Esophagus muscularis mucosa (tissue), 4 donors: ENCODE results near the gene LRRN2. TPM values are rescaled to one million over a fixed set of nuclear protein-coding genes. Genes with fewer than 3 reads are reported as not detected.

ENCODE experiments used
- DNase-seq: peaks from one replicate; pipeline ENCODE4 v3.0.0-alpha.2; 2017; ENCODE audit errors: extremely low spot score
- H3K27ac ChIP-seq, 4 donors: fragments of 200-600 bp; sonication (generic); replicated peaks in 1 of 4; 1 replicate in 3 of 4; 2 replicates in 1 of 4; pipeline ENCODE4 v1.5.1; 2016 to 2019; ENCODE audit warnings: mild to moderate bottlenecking in 1 of 4
- H3K27me3 ChIP-seq, 4 donors: fragments of 200-600 bp; sonication (generic); one replicate each; pipeline versions ENCODE4 v1.5.1 to v1.6.0; 2016 to 2019
- H3K36me3 ChIP-seq, 4 donors: fragments of 200-600 bp; sonication (generic); one replicate each; pipeline ENCODE4 v1.5.1; 2016 to 2019
- H3K4me1 ChIP-seq, 4 donors: fragments of 200-600 bp; sonication (generic); one replicate each; pipeline ENCODE4 v1.5.1; 2016 to 2019
- H3K4me3 ChIP-seq, 4 donors: fragments of 200-600 bp; sonication (generic); 1 replicate in 2 of 4; 2 replicates in 2 of 4; pipeline ENCODE4 v1.5.1; 2016 to 2019; ENCODE audit warnings: mild to moderate bottlenecking in 4 of 4, moderate library complexity in 1 of 4
- H3K9me3 ChIP-seq, 4 donors: fragments of 200-600 bp; sonication (generic); 1 replicate in 3 of 4; 2 replicates in 1 of 4; pipeline ENCODE4 v1.5.1; 2016 to 2019
- EP300 ChIP-seq: sonication (generic); formaldehyde crosslinking; IDR thresholded peaks from one replicate; pipeline ENCODE4 v1.6.1; 2017; ENCODE audit warnings: antibody characterized with exemption
- POLR2A ChIP-seq: fragments of 450-650 bp; IDR thresholded peaks from one replicate; pipeline ENCODE4 v1.6.1; 2017; ENCODE audit warnings: antibody characterized with exemption, moderate library complexity, mild to moderate bottlenecking, low read depth
- POLR2AphosphoS5 ChIP-seq, 2 donors: sonication (generic); formaldehyde crosslinking; IDR thresholded peaks; one replicate each; pipeline ENCODE4 v1.6.1; 2017; ENCODE audit warnings: antibody characterized with exemption in 2 of 2
- WGBS: methylation state at CpG from one replicate; pipeline ENCODE4 v1.1.5; 2018; 5-methylcytosine and 5-hydroxymethylcytosine counted together
- intact Hi-C: fragments of 100-400 bp; cut with DNase I; formaldehyde crosslinking; loops from one replicate; pipeline ENCODE4 v1.15.1; 2023
- total RNA-seq, 4 donors: library from RNA; depleted of rRNA; stranded (reverse); fragments of >200 nt; gene quantifications; one replicate each; pipeline versions ENCODE4 v1.1.0 to v1.2.1, GENCODE V29; 2016
- TF ChIP-seq, protein P1 (sequence below), 3 experiments: fragments of 200-600 bp in 2 of 3; fragments of 450-650 bp in 1 of 3; sonication (generic) in 2 of 3; IDR thresholded peaks; one replicate each; pipeline ENCODE4 v1.5.1; 2017 to 2019; ENCODE audit warnings: antibody characterized with exemption in 3 of 3, mild to moderate bottlenecking in 2 of 3, moderate library complexity in 1 of 3

LRRN2 gene
- total RNA-seq = 10 to 100 TPM in 1 of 4 donors, 1 to 10 TPM in 3; 3.6 to 15.2 (median 5.0) TPM

- DNase-seq = no peak
- Histone ChIP-seq H3K27me3 (peaks cover 0 to 5% (median 0%) of the 10 kb centered on the region in 4 donors), H3K4me1 (peaks cover 16 to 36% (median 32%) of the 10 kb centered on the region in 4 donors), H3K4me3 (peak within 1 kb of the TSS; percentile 63 to 80 (median 73)), H3K9me3 (no peaks in the 10 kb centered on the region), H3K36me3 (no peaks in the 10 kb centered on the region), H3K27ac (peak within 1 kb of the TSS; percentile 63 to 74 (median 66))
- TF ChIP-seq POLR2A (no peak), EP300 (no peak), POLR2AphosphoS5 (IDR thresholded peaks at IDR 0.05) (no peak)
- TF ChIP-seq, protein P1, sequence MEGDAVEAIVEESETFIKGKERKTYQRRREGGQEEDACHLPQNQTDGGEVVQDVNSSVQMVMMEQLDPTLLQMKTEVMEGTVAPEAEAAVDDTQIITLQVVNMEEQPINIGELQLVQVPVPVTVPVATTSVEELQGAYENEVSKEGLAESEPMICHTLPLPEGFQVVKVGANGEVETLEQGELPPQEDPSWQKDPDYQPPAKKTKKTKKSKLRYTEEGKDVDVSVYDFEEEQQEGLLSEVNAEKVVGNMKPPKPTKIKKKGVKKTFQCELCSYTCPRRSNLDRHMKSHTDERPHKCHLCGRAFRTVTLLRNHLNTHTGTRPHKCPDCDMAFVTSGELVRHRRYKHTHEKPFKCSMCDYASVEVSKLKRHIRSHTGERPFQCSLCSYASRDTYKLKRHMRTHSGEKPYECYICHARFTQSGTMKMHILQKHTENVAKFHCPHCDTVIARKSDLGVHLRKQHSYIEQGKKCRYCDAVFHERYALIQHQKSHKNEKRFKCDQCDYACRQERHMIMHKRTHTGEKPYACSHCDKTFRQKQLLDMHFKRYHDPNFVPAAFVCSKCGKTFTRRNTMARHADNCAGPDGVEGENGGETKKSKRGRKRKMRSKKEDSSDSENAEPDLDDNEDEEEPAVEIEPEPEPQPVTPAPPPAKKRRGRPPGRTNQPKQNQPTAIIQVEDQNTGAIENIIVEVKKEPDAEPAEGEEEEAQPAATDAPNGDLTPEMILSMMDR (IDR thresholded peaks at IDR 0.05) = no peak
- intact Hi-C loops = no loop called here
- WGBS = 3% methylated on average over 12 of the region's 84 CpGs
Observed at GRCh38 chr1:204685236-204686006, at the start of gene LRRN2. TSS of gene LRRN2 (minus strand) at chr1:204685738. CDS start at chr1:204619992, 65,746 bp downstream.

DNA sequence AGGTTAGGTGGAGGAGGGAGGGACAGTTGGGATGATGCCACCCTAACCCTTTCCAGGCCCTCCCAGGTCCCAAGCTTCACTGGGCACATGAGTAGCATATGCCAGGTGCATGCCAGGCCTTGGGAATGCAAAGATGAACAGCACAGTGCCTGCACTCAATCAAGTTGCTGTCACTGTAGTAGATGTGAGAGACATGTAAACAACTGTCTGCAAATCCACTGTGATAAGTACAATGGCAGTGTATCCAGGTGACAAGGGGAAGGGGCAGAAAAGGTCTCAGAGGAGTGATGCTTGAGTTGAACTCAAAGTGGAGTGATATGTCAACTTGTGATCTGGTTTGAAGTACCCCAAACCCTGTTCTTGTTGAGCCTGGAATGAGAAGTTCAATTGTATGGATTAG lies 49.5 kb upstream of the LRRN2 start:
- intact Hi-C loops = no loop called here
- TF ChIP-seq POLR2AphosphoS5 (IDR thresholded peaks at IDR 0.05) = no peak
- TF ChIP-seq, protein P1 (IDR thresholded peaks at IDR 0.05) = no peak
- TF ChIP-seq POLR2A = no peak
- no peak for TF ChIP-seq EP300

DNA sequence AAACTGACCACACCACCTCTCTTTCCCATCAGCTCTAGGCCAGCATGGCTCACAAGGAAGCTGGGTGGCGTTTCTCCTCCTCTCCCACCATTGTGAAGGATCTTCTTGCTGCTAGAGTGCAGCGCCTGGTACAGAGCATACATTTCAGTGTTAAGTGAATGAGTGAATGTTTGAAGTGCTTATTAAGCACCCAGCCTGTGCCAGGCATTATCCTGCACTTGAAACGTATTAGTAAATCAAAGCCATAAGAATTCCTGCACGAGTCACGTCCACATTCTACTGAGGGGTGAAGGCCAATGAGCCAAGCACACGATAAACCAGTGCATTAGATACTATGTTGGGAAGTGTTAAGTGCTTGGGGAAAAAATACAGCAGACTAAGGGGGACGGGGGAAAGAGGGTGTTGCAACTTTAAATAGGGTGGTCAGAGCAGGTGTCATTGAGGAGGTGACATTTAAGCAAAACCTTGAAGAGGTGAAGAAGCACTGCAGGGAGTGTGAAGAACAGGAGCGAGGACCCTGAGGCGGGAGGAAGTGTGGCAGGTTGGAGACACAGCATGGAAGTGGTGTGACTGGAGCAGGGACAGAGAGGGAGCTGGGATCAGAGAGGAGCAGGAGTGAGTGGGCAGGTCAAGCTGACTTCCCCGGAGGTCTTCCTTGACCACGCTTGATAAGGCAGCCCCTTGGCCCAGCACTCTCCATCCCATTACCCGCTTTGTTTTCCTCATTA lies 48.5 kb upstream of the LRRN2 start:
- intact Hi-C loops = no loop called here
- TF ChIP-seq POLR2A (no peak), EP300 (no peak)
- no peaks in the 10 kb centered on the region for H3K36me3 ChIP-seq
- H3K9me3 ChIP-seq = peaks cover 0 to 16% (median 3%) of the 10 kb centered on the region in 4 donors
- H3K27me3 ChIP-seq = peaks cover 0 to 8% (median 0%) of the 10 kb centered on the region in 4 donors
- no peak overlapping the region for H3K4me3 ChIP-seq
- H3K4me1 ChIP-seq = no peaks in the 10 kb centered on the region
- no peak overlapping the region for H3K27ac ChIP-seq
- WGBS = 74% methylated on average over 12 of the region's 12 CpGs
- DNase-seq = no peak

More for the DNA sequence above, 49.5 kb upstream of the LRRN2 start:
- DNase-seq = no peak
- Histone ChIP-seq H3K4me3 (no peak overlapping the region), H3K27ac (no peak overlapping the region), H3K36me3 (no peaks in the 10 kb centered on the region), H3K27me3 (peaks cover 0 to 8% (median 0%) of the 10 kb centered on the region in 4 donors), H3K4me1 (no peaks in the 10 kb centered on the region), H3K9me3 (peaks cover 0 to 21% (median 3%) of the 10 kb centered on the region in 4 donors)

- Histone ChIP-seq H3K9me3 (peaks cover 0 to 9% (median 0%) of the 10 kb centered on the region in 4 donors), H3K27me3 (peaks cover 0 to 8% (median 0%) of the 10 kb centered on the region in 4 donors), H3K27ac (no peak overlapping the region), H3K4me3 (no peak overlapping the region), H3K4me1 (no peaks in the 10 kb centered on the region), H3K36me3 (no peaks in the 10 kb centered on the region)
- intact Hi-C loops = no loop called here
- TF ChIP-seq POLR2A (no peak), POLR2AphosphoS5 (IDR thresholded peaks at IDR 0.05) (no peak), EP300 (no peak)
- TF ChIP-seq, protein P1 (IDR thresholded peaks at IDR 0.05) = no peak
- no peak for DNase-seq
- 72% methylated on average over 4 of the region's 4 CpGs for WGBS
Observed at GRCh38 chr1:204733289-204733688, 47.8 kb upstream of the LRRN2 start.

DNA sequence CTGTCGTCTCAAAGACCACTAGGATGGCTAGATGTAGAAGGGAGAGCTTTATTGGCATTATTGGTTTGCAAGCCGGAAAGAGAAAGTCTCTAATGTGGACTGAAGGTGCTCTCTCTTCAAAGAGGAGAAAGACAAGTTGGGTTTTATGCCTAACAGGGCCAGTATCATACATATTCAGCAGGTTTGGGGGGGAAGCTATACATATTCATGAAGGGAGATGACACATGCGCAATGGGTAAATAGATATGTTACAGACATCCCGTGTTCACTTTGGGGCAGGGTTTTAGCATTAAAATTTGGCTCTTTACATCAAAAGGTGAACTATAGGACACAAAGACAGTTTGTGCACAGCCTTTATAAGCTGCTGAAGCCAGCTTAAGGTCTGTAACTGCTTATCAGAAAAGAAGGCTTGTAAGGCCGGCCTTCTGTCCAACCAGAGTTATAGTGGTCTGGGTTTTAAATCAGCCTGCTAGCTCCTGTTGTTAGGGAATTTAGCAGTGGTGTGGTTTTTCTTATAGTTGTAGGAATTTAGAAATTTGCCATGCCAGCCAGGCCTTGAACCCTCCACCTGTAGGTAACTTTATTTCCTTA lies 46.5 kb upstream of the LRRN2 start:
- intact Hi-C loops = no loop called here
- no peak overlapping the region for H3K4me3 ChIP-seq
- DNase-seq = no peak
- no peak overlapping the region for H3K27ac ChIP-seq
- H3K4me1 ChIP-seq = no peaks in the 10 kb centered on the region
- no peaks in the 10 kb centered on the region for H3K36me3 ChIP-seq
- WGBS = 95% methylated on average over 5 of the region's 5 CpGs
- H3K27me3 ChIP-seq = peaks cover 0 to 8% (median 0%) of the 10 kb centered on the region in 4 donors
- TF ChIP-seq, protein P1 (IDR thresholded peaks at IDR 0.05) = no peak
- TF ChIP-seq EP300 (no peak), POLR2A (no peak), POLR2AphosphoS5 (IDR thresholded peaks at IDR 0.05) (no peak)
- H3K9me3 ChIP-seq = no peaks in the 10 kb centered on the region
